Measurements from ENCODE around the gene GADD45B.

The GADD45B gene

GRCh38 chr19:2475702-2476450 lies at the start of gene GADD45B:
Gene GADD45B (plus strand): TSS chr19:2476127. CDS start chr19:2476359, 232 bp downstream.
- TF ChIP-seq POLR2A (IDR thresholded peaks at IDR 0.05; ENCODE audit: extremely low read depth, insufficient read length), result peak; percentile 100
- peak; percentile 52 for TF ChIP-seq MAX (IDR thresholded peaks at IDR 0.05; ENCODE audit: low read depth, low read length)
- TF ChIP-seq CTCF (IDR thresholded peaks at IDR 0.05; ENCODE audit: low read depth, low read length), result no peak

GRCh38 chr19:2426611-2427428 lies 49.1 kb upstream of the GADD45B start:
- H3K4me3 ChIP-seq (ENCODE audit: low read depth, low read length), result peak overlapping the region; percentile 81
- peak; percentile 64 for DNase-seq (ENCODE audit: low read depth)
- TF ChIP-seq CTCF (IDR thresholded peaks at IDR 0.05; ENCODE audit: low read depth, low read length), result no peak
- TF ChIP-seq MYC (IDR thresholded peaks at IDR 0.05; ENCODE audit: low read depth, low read length), result peak; percentile 33; the same call in 1 of the 2 replicates
- TF ChIP-seq POLR2A (IDR thresholded peaks at IDR 0.05; ENCODE audit: extremely low read depth, insufficient read length), result no peak
- TF ChIP-seq MAX (IDR thresholded peaks at IDR 0.05; ENCODE audit: low read depth, low read length), result no peak; the same call in none of the 2 replicates

More at GRCh38 chr19:2475702-2476450, at the start of gene GADD45B:
- DNase-seq (ENCODE audit: low read depth), result peak; percentile 94
- peak within 1 kb of the TSS; percentile 97 for H3K4me3 ChIP-seq (ENCODE audit: low read depth, low read length)

GRCh38 chr19:2427429-2428320 lies 48.3 kb upstream of the GADD45B start, which contains the start of gene TIMM13:
Gene TIMM13 (minus strand): TSS chr19:2427586. CDS start chr19:2427533, 53 bp downstream.
- peak within 1 kb of the TSS; percentile 81 for H3K4me3 ChIP-seq (ENCODE audit: low read depth, low read length)
- no peak for TF ChIP-seq CTCF (IDR thresholded peaks at IDR 0.05; ENCODE audit: low read depth, low read length)
- peak; percentile 94 for TF ChIP-seq MAX (IDR thresholded peaks at IDR 0.05; ENCODE audit: low read depth, low read length)
- TF ChIP-seq MYC (IDR thresholded peaks at IDR 0.05; ENCODE audit: low read depth, low read length), result peak; percentile 88
- TF ChIP-seq POLR2A (IDR thresholded peaks at IDR 0.05; ENCODE audit: extremely low read depth, insufficient read length), result peak; percentile 35
- DNase-seq (ENCODE audit: low read depth), result peak; percentile 91

- no peak for TF ChIP-seq CTCF (IDR thresholded peaks at IDR 0.05; ENCODE audit: low read depth, low read length)
- no peak for TF ChIP-seq MYC (IDR thresholded peaks at IDR 0.05; ENCODE audit: low read depth, low read length)
- TF ChIP-seq POLR2A (IDR thresholded peaks at IDR 0.05; ENCODE audit: extremely low read depth, insufficient read length), result no peak
- no peak for TF ChIP-seq MAX (IDR thresholded peaks at IDR 0.05; ENCODE audit: low read depth, low read length)
- H3K4me3 ChIP-seq (ENCODE audit: low read depth, low read length), result no peak overlapping the region
- DNase-seq (ENCODE audit: low read depth), result no peak
Measured at GRCh38 chr19:2428321-2428690, 47.6 kb upstream of the GADD45B start.
